HEK293T (cell line): ENCODE measurements around the gene USB1.

Experiments
- BHLHE40 ChIP-seq: fragments of 450-650 bp; IDR thresholded peaks from 2 replicates; pipeline ENCODE4 v1.6.1; 2016; ENCODE audit warnings: mild to moderate bottlenecking, moderate library complexity, borderline replicate concordance
- CTBP1 ChIP-seq: fragments of 450-650 bp; IDR thresholded peaks from 2 replicates; pipeline ENCODE4 v1.6.1; 2016; ENCODE audit warnings: borderline replicate concordance
- ELF4 ChIP-seq: fragments of 450-650 bp; IDR thresholded peaks from 2 replicates; pipeline ENCODE4 v1.6.1; 2017; ENCODE audit warnings: antibody characterized with exemption
- FOXA1 ChIP-seq: fragments of 450-650 bp; IDR thresholded peaks from 2 replicates; pipeline ENCODE4 v1.6.1; 2016; ENCODE audit warnings: mild to moderate bottlenecking
- FOXK2 ChIP-seq: fragments of 450-650 bp; IDR thresholded peaks from 2 replicates; pipeline ENCODE4 v1.6.1; 2016; ENCODE audit warnings: mild to moderate bottlenecking
- FOXM1 ChIP-seq: fragments of 450-650 bp; IDR thresholded peaks from 2 replicates; pipeline ENCODE4 v1.6.1; 2017; ENCODE audit warnings: mild to moderate bottlenecking, borderline replicate concordance
- HDGF ChIP-seq: fragments of 450-650 bp; IDR thresholded peaks from 2 replicates; pipeline ENCODE4 v1.6.1; 2017; ENCODE audit warnings: antibody characterized with exemption, borderline replicate concordance
- NFRKB ChIP-seq: fragments of 450-650 bp; IDR thresholded peaks from 2 replicates; pipeline ENCODE4 v1.6.1; 2016; ENCODE audit warnings: mild to moderate bottlenecking, moderate library complexity
- SP1 ChIP-seq: fragments of 450-650 bp; IDR thresholded peaks from 2 replicates; pipeline ENCODE4 v1.6.1; 2017
- SUZ12 ChIP-seq: fragments of 450-650 bp; IDR thresholded peaks from 2 replicates; pipeline ENCODE4 v1.6.1; 2016; ENCODE audit warnings: mild to moderate bottlenecking
- TARDBP ChIP-seq: fragments of 450-650 bp; IDR thresholded peaks from 2 replicates; pipeline ENCODE4 v1.6.1; 2016

DNA sequence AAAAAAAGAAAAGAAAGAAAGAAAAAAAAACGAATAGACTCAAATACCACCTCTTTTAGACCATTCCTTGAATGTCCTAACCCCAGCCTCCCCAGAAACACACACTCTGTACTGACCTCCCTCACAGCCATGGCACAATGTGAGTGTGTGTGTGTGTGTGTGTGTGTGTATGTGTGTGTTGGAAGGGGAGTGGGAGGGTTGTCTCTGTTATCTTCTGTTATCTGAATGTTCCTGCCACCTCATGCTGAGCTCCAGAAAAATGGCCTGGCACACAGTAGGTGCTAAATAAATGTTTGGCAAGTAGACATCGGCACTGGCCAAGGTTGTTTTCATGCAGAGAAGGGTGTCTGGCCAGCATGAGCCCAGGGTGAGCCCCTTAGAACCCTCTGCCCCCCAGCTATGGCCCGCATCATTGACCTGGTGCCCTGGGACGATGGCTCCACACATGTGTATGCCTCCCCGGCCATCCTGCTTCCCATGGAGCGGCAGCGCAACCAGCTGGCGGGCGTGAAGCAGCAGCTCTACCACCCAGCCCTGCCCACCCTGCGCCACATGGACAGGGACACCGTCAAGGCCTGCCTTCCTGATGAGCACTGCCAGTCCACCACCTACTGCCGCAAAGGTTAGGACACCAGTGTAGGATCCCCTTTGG, 23.7 kb upstream of the USB1 start:
- TF ChIP-seq CTBP1, result no peak
- TF ChIP-seq FOXK2, result no peak
- TF ChIP-seq HDGF, result no peak
- TF ChIP-seq NFRKB, result no peak
- no peak for TF ChIP-seq SP1
- TF ChIP-seq BHLHE40, result no peak
- TF ChIP-seq TARDBP, result no peak
- no peak for TF ChIP-seq FOXM1
- no peak for TF ChIP-seq FOXA1
- no peak for TF ChIP-seq ELF4
- no peak for TF ChIP-seq SUZ12
